Embryonic facial prominence (tissue), 1 donor: ENCODE measurements around the gene AUTS2.
"Not testable (repeated sequence)": the region's sequence is repeated elsewhere in the genome, so short reads cannot be mapped to it uniquely, and the experiment has no call there.

Experiments
- DNase-seq: peaks from one replicate; pipeline ENCODE4 v3.0.0-alpha.2; 2016; ENCODE audit errors: extremely low spot score

Gene AUTS2

DNA sequence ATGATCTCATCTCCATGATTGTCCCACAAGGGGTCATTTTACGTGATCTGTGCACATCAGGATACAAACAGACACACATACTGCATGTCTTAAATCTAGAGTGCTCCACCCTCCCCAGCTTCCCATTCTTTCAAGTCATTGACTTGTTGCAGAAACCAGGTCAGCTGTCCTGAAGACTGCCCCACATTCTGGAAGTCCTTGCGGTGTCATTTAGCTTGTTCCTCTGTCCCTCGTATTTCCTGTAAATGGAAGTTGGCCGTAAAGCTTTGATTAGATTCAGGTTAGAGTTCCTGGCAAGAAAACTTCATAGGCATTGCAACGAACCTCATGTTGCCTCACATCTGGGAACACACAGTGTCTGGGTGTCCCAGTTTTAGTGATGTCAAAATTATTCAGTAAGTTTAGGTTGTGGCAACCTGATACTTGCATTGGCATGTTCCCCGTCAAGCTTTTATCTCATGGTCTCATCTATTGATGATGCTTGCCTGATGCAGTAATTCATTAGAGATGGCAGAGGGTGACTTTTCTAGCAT, 1116.3 kb downstream of the AUTS2 start:
- DNase-seq: no peak

DNA sequence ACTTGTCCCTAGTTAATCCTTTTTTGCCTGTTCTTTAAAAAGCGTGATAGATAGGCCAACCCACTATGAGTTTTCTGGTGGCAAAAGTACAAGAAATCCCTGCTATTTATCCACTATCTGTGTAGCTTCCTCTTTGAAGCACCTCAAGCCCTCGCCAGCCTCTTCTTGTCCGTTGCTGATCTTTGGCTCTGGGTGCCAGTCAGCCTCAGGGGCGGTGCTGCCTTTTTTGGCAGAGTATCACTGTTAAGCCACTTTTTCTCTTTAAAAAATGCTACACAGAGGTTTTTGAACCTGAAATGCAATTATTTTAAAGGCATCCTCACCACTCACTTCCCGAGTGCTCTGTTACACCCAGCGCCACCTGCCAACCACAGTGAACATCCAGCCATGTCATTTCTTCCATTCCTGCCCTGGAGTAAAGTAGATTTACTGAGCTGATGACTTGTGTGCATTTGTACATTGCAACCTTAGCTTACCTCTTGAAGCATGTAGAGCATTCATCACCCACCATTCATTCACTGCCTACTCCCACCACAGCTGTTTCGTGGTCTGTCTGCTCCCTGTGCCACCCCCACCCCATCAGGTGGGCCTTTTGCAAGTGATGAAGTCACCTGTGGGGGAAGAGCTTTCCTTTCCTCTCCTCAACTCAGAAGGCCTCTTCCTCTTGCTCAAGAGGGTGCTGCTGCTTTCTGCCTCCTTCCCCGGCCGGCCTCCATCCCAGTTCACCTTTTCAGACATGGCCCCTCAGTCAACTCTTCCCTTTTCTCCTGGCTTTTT, 1119.5 kb downstream of the AUTS2 start:
- no peak for DNase-seq

DNA sequence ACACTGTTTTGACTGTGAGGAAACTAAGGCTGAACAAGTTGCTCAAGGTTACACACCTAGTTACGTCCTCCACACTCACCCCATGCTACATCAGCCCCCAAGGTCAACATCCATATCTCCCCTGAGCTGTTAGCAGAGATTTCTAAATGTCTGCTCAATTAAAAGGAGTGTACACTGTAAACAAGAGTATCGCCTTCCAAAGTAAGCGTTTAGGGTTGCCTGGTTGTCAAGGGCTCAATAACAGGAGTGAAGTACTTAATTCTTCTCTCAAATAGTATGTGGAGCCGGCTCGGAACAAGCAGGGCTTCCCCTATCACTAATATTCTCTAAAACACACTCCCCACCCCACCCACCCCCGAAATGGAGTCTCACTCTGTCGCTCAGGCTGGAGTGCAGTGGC, 1120.8 kb downstream of the AUTS2 start:
- no peak for DNase-seq

DNA sequence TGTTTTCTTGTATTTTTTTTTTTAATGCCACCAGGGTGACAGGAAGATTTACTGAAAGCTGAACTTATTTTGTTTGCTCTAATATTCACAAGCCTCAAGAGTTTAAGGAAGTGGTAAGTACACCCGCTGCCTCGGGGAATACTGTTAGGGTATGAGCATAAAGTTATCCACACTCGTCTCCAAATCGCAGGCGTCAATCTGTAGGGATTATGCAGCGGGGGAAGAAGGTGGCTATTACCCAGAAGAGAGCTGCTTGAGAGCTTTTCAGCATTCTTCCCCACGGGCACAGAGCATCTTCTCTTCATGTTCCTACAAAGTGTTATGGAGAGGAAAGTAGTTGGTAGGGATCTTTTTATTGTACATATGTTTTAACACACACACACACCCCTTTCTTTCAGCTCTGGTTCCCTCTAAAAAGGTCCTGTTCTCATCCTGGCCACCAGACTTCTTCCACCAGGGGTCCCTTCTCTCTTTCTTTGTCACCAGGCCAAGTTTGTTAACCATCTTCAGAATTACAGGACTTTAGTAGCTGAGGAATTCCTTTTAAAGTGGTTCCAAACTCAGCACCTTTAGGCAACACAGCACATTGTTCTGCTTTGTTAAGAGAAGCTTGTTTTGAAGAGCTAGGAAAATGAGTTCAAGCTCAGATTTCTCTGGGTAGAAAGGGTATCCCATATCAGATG, 1122.1 kb downstream of the AUTS2 start:
- no peak for DNase-seq

DNA sequence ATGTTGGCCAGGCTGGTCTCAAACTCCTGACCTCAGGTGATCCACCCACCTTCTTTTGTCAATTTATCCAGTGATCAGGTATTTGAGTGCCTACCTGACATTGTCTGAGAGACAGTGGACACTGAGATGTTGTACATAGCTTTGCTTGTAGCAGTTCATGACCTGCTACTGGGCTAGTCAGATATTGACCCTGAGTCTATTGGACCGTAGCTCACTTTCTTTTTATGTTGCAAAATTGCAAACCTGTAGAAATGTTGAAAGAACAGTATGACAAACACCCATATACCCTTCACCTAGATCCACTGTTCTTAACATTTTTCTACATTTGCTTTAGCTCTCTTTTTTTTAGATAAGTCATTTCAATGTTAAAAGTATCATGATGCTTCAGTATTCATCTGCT, 1123.2 kb downstream of the AUTS2 start:
- DNase-seq: no peak

DNA sequence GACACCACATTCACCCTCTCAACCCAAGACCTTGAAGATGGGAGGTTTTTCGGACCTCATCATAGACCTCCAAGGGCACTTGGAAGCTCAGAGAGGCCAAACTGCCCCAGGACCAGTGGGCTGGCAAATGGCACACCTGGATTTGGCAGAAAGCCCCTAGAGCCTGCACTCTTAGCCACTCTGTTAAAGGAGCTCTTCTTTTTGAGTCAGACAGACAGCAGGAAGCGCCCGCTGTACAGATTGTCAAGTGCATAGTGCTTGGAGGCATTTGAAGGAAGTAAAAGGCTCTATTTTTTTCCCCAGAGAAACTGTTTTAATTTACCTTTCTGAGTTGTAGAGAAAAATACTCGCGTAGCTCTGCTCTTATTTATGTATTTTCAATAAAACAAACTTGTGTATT, 1125.1 kb downstream of the AUTS2 start:
- DNase-seq: no peak

DNA sequence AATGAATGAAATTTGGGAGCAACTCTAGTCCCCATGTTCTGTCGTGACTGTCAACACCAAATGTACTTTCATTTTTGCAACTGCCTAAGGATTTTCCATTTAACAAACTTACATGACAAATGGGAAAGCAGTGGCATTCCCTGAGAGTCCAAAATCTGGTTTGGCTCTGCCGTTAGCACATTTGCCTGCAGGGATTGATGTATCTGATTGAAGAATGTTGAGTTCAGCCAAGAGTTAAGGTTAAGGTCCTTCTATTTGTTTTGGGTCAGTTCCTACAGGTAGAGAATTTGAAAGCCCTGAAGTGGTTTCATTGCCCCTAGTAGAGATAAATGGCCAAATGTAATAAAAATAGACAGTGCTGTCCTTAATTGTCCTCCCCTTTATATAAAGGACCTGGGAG, 1127.2 kb downstream of the AUTS2 start:
- DNase-seq: no peak

DNA sequence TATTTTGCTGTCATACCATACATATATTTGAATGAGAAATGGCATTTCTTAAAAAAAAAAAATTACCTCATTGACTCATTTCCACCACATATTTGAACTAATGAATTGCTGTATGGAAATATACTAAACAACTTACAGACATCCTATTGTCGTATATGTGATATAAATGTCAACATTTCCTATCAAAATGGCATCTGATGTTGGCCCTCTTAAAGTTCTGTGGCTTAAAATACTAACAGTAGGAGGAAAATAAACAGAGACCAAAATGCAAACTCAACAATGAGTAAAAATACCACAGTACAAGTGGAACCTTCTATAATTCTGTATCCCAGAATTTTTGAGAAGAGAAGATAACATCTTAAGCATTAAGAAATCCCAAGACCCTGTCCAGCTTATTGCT, 1128.0 kb downstream of the AUTS2 start:
- DNase-seq: no peak

DNA sequence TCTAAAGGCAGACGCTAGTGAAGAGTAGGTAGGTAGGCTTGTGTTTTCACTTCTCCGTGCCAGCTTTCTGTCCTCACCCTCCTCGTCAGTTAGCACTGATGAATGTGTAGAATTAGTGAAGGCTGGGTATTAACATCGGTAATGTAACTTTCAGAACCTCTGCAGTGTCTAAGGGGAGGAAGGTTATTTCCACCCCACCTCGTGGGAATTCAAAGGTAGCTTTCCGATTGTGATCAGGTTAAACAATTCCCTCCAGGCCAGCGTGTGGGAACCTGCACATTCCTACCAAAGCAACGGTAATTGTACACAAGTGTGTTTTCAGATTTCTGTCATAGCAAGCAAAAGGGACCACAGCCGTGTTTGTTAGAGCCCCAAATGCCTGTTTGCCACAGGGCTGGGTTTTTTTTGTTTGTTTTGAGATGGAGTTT, 1128.7 kb downstream of the AUTS2 start:
- DNase-seq: no peak

DNA sequence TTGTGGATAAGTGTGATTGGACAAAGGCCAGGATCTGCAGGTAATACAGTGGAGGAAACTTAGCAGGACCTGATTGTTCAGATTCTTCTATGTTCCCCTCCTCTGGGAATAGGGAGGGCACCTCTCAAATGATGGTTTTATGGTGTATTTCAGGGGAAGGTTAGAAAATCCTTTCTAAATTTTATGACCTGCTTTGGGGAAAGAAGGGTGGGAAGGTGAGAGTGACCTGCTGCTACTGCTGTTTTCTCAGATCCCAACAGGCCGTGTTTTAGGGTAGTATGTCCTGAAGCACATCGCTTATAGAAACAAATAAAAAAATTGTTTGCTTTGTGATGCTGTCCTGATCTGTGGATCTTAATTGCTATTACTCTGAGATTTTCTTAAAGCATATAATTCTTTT, 1129.6 kb downstream of the AUTS2 start:
- no peak for DNase-seq

DNA sequence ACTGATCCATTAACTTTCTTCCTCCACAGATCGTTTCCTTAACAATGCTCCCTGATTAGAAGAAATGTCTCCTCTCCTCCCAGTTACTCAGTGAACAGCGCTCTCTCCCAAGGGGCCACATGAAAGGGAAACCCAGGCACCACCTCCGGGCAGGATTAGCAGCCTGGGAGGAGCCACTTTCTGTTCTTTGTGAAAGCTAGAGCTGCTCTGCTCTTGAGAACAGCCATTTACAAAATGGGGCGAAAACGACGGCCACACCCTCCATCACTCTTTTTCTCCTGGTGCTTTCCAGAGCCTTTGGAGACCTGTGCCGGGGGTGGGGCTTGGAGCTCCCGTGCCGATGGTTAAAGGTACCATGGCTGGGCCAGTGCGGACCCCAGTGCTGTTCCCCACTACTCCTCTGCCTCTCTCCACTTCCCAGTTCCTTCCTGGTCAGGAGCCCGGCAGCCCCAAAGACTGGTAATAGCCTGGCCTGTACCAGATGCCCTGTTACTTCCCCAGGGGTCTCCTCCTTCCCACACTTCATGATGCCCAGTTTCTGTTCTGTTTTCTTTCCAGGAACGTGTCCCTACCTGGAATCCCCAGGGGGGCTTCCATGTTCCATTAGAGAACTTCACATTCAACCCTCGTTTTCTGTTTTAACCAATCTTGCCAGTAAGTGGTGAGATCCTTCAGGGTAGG, 1130.7 kb downstream of the AUTS2 start:
- no peak for DNase-seq

DNA sequence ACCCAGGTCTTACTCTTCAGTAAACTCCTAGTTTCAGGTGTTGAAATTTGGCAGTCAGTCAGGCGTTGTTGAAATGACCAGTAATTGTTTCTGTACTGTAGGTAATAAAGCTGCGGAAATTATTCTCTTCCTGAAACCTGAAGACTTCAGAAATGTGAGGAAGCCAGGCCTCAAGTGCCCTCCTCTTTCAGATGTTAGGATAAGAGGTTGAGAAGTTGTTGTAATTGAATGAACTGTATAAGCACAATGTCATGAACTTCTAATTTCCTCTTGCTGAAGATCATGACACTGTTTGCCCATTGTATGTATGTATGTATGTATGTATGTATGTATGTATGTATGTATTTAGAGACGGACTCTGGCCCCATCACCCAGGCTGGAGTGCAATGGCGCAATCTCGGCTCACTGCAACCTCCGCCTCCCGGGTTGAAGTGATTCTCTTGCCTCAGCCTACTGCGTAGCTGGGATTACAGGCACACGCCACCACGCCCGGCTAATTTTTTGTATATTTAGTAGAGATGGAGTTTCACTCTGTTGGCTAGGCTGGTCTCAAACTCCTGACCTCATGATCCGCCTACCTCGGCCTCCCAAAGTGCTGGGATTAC, 1131.4 kb downstream of the AUTS2 start:
- not testable (repeated sequence) for DNase-seq

DNA sequence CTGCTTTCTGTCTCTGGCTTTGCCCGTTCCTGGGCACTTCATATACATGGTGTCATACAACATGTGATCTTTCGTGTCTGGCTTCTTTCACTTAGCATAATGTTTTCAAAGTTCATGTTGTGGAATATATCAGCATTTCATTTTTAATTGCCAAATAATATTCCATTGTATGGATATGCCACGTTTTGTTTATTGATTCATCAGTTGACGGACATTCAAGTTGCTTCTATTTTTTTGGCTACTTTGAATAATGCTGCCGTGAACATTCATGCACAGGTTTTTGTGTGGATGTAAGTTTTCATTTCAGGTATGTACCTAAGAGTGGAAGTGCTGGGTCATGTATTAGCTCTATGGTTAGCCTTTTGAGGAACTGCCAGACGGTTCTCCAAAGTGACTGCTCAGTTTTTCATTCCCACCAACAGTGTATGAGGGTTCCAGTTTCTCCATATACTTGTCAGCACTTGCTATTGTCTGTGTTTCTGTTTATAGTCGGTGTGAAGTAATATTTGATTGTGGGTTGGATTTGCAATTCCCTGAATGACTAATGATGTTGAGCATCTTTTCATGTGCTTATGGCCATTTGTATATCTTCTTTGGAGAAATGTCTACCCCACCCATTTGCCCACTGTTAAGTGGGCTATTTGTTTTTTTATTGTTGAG, 1132.3 kb downstream of the AUTS2 start:
- DNase-seq: no peak

DNA sequence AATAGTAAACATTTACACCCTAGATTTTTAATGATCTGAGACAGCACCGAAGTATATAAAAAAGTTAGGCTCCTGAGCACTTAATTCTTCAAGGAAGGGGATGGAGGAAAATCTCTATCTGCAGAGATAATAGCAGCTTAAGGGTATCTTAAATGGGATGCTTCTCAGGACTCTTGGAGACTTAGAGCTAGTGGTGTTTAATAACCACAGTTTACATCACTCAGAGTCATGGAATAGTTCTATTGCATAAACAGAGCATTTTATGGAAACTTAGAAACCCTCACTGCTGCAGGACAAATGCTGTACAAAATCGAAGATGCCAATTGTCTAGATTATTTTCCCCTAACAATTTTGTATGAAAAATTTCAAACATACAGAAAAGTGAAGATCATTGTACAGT, 1134.8 kb downstream of the AUTS2 start:
- DNase-seq: no peak

DNA sequence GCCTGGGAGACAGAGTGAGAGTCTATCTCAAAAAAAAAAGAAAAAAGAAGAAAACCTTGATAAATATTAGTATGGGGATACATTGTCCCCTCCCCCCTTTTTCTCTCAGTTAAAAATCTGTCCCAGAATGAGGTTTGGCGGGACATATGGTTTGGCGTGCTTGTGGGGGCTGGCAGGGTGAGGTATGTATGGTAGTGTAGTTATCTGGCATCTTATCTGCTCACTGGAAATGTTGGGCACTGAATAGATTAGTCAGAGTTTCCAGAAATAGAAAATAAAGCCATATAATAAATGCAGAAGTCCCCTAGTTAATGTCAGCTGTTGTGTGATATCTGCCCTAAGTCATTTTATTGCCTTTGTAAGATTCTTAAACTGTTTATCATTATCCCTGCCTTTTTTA, 1136.1 kb downstream of the AUTS2 start:
- no peak for DNase-seq

DNA sequence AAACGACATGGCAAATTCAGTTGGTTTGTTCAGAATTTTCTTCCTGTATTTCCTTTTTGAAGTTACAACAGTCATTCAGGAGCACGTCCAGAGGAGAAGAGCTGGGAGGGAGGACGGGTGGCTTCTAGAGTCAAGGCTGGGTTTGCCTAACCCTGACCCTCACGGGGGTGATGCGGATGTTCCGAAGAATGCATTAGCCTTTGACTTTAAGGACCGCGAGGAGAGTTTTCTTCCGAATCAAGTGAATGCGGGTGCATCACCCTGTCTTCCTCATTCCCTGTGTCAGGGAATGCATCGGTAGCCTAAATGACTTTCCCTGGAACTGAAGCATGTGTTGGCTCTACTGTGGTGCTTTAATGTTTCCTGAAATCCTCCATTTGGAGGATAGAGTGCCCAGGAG, 1137.0 kb downstream of the AUTS2 start:
- DNase-seq: no peak

DNA sequence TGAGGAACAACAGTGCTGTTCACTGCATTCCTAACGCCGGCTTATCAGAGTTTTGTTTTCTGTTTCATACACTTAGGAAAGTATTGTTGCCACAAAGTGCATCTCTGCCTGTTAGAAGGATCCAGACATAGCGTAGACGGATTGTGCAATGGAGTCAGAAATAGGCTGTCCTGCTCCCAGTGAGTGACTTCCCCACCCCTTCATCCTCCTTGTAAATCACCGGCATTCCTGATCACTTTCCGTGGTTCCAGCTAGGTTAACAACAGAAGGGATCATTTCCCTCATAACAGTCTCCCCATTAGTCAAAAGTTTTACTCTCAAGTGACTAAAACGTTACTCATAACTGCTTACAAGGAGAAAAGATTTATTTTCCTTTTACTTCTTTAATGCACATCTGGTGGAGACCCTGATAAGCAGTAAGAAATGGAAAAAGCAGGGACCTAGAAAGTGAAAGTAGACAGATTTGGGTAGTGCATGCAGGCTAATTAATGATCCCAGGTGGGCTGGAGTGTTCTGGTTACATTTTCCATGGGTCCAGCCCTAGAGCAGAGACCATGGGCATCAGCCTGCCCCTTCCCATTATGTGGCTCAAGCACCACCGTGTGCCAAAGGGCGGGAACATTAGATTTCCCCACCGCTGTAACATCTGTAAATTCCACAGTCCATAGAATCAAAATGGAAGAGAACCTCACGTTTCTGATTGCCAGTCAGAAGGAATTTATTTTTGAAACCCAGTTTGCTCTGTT, 1138.6 kb downstream of the AUTS2 start:
- no peak for DNase-seq

DNA sequence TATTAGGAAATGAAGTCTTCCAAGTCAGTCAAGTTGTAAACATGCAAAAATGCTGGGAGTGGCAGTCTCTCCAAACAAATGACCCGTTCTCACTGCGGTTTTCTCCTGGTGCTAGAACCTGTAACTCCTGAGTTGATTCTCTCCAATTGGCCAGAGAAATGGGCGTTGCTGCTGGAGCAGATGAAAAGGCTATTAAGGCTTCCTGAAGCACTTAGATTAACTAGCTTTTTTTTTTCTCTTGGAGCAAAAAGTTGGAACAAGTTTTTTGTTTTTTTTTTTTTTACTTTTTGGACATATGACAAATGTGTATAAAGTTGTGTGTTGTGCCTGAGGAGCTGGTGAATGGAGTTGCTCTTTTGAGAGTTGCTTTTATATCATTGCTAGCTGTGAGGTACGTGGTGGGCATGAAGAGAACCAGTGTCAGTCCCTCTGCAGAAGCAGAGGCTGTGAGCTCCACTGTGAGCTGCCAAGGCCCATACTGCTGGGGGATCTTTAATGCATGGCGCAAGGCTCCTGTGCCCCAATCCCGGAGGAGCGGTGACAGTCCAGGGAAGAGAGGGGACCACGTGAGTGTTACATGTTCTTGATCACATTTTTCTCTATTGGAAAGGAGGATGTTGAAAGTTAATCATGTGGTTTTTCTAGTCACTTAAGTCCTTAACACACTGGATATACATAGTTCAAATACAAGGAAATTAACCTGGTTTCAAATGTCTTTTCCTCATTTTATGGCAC, 1140.0 kb downstream of the AUTS2 start:
- DNase-seq: no peak

DNA sequence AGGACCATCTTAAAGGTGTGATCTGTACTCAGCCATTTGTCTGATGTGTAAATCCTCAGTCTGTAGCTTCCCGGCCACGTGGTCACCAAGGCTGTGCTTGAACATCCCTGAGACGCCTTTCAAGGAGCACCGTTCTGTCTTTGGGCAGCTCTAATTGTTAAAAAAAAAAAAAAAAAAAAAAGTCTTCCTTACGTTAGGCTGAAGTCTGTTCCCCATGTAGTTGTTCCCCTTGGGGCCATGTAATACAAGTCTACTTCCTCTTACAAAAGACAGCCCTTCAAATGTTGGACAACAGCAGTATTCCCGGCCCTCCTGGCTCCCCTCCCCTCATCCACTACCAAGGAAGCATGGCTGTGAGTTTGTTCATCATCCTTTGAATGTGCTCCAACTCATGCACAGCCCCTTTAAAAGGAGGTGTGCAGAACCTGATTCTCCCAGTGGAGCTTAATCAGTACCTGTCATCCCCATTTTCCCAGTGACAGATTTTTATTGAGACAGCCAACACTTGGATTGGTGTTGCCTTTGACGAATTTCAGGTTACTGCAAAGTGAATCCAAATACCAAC, 1141.5 kb downstream of the AUTS2 start:
- DNase-seq: no peak

DNA sequence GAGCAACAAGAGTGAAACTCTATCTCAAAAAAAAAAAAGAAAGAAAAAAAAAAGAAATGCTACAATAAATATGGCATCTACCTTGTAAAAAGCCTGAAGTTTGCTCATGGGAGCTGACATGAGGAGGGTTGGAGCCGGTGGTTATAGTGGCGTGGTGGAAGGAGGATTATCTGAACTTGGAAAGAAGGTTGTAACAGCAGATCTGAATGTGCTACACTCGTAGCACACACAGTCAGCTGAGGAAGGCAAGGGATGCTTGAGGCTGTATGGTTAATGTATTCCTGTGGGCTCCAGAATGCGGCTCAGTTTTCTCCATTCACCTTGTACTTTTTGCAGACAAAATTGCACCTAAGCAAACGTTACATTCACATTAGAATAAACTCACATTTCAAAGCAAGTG, 1143.4 kb downstream of the AUTS2 start:
- DNase-seq: no peak
